ENCODE results near the gene GPX8. TPM values are rescaled to one million over a fixed set of nuclear protein-coding genes. Genes with fewer than 3 reads are reported as not detected.

Gene GPX8
- total and polyA plus RNA-seq, 2 of the 4 experiments (the other 2 are of a cell fraction), result 131 to 166 TPM

GRCh38 chr5:55171471-55171870 lies 11.5 kb downstream of the GPX8 start:
- H3K9ac ChIP-seq (ENCODE audit: low read depth, low read length), result no peak overlapping the region
- H3K9me1 ChIP-seq (ENCODE audit: insufficient read depth, low read length), result no peaks in the 10 kb centered on the region
- no peak overlapping the region for H3K23ac ChIP-seq (ENCODE audit: low read depth, low read length)
- intact Hi-C loops (cut with micrococcal nuclease) (loop anchor here (5.0 kb wide), 4 partner anchors 86 to 766 kb away; partner anchors contain the start of genes DHX29 and MTREX), dilution Hi-C loops (cut with HindIII; ENCODE audit: low sequenced_read_pairs, unreplicated experiment) (no loop called here), in situ Hi-C loops (cut with MboI; ENCODE audit: low sequenced_read_pairs) (loop anchor here (25.0 kb wide), 1 partner anchor 434 kb away; no protein-coding TSS in a partner anchor)
- peaks cover 21% of the 10 kb centered on the region for H3K27me3 ChIP-seq (ENCODE audit: control insufficient read depth, insufficient read depth, low read length)
- no peak overlapping the region for H3K27ac ChIP-seq (ENCODE audit: insufficient read depth, low read length)
- H4K5ac ChIP-seq (ENCODE audit: low read depth, low read length), result no peak overlapping the region
- H2AK9ac ChIP-seq (replicated peaks; ENCODE audit: low read depth, low read length, poor library complexity), result no peak overlapping the region
- no peak overlapping the region for H4K91ac ChIP-seq (ENCODE audit: insufficient read depth, low read depth, low read length)
- H3K14ac ChIP-seq (replicated peaks; ENCODE audit: low read depth, low read length), result no peak overlapping the region
- no peak overlapping the region for H3K4me2 ChIP-seq (ENCODE audit: low read depth, low read length)
- H4K20me1 ChIP-seq (ENCODE audit: insufficient read depth, low read length), result peaks cover 20% of the 10 kb centered on the region; the same call in 1 of the 2 replicates
- no peak overlapping the region for H4K8ac ChIP-seq (ENCODE audit: low read depth in 2 of 2, low read length in 2 of 2)
- peak; percentile 30 for TF ChIP-seq CEBPB (IDR thresholded peaks at IDR 0.05; ENCODE audit: low read depth, low read length)
- no peak for TF ChIP-seq CTCF (conservative IDR thresholded peaks at IDR 0.05; ENCODE audit: low read depth, low read length)
- no peak for ATAC-seq (ENCODE audit: low read depth)
- CTCF ChIA-PET, result interaction anchor here (1.4 to 1.5 kb wide), 2 partner anchors 10 to 12 kb away, joined by 3 to 4 read pairs; partner anchors contain the start of gene GPX8
- no peak overlapping the region for H2BK20ac ChIP-seq (ENCODE audit: low read depth, low read length)
- peaks cover under 1% of the 10 kb centered on the region; the same call in 1 of the 2 replicates for H3K9me3 ChIP-seq (ENCODE audit: control insufficient read depth, insufficient read depth, low read length)
- H3K56ac ChIP-seq (ENCODE audit: extremely low read depth, insufficient read depth, low read length), result no peak overlapping the region
- H2AK5ac ChIP-seq (ENCODE audit: low read depth, low read length), result no peak overlapping the region
- no peak overlapping the region for H3K4me3 ChIP-seq (ENCODE audit: insufficient read depth, low read depth, low read length)
- no peak overlapping the region for H3K18ac ChIP-seq (ENCODE audit: low read depth, low read length)
- no peak overlapping the region for H2BK120ac ChIP-seq (ENCODE audit: low read depth, low read length)
- no TSS peak for BruUV-seq (replicated peaks)
- no peak overlapping the region for H2BK5ac ChIP-seq (ENCODE audit: low read depth, low read length, poor library complexity, severe bottlenecking)
- H3K79me1 ChIP-seq (ENCODE audit: low read depth in 1 of 2, low read length in 2 of 2), result peaks cover 2 to 7% of the 10 kb centered on the region in 2 experiments; a peak in 2 of 4 replicates
- H2AFZ ChIP-seq (replicated peaks; ENCODE audit: low read length, poor library complexity), result no peak overlapping the region
- peaks cover 1% of the 10 kb centered on the region for H3K36me3 ChIP-seq (ENCODE audit: control insufficient read depth, insufficient read depth, low read length)
- POLR2A ChIA-PET (ENCODE audit: unreplicated experiment), result no interaction called here
- peaks cover 6% of the 10 kb centered on the region for H3K4me1 ChIP-seq (ENCODE audit: control insufficient read depth, insufficient read depth, low read length)
- WGBS, 2 experiments (ENCODE audit: extremely low coverage in 2 of 2, insufficient read length in 1 of 2), result no CpG with 5 or more reads among the region's 2 CpGs
- DNase-seq, result no peak
- no peak overlapping the region for H3K4ac ChIP-seq (ENCODE audit: low read depth, low read length)
- H2BK15ac ChIP-seq (ENCODE audit: low read depth, low read length), result no peak overlapping the region

Data from IMR-90 (cell line).